Measurements from ENCODE around the gene PIK3CB.
"Not testable (repeated sequence)": the region's sequence is repeated elsewhere in the genome, so short reads cannot be mapped to it uniquely, and the experiment has no call there.

Gene PIK3CB

GRCh38 chr3:138800248-138800647 lies 34.5 kb downstream of the PIK3CB start:
- Histone ChIP-seq H3K27me3 (ENCODE audit: low read depth, low read length) (no peaks in the 10 kb centered on the region), H3K27ac (ENCODE audit: low read length) (no peak overlapping the region), H3K4me1 (ENCODE audit: control insufficient read depth in 1 of 2, insufficient read depth in 2 of 2, low read length in 2 of 2) (no peaks in the 10 kb centered on the region), H3K9me3 (ENCODE audit: control insufficient read depth in 1 of 2, low read length in 2 of 2) (no peaks in the 10 kb centered on the region), H3K36me3 (ENCODE audit: control insufficient read depth in 1 of 2, insufficient read depth in 2 of 2, low read length in 2 of 2) (no peaks in the 10 kb centered on the region), H3K4me3 (ENCODE audit: low read depth in 1 of 2, low read length in 2 of 2) (no peak overlapping the region)

DNA sequence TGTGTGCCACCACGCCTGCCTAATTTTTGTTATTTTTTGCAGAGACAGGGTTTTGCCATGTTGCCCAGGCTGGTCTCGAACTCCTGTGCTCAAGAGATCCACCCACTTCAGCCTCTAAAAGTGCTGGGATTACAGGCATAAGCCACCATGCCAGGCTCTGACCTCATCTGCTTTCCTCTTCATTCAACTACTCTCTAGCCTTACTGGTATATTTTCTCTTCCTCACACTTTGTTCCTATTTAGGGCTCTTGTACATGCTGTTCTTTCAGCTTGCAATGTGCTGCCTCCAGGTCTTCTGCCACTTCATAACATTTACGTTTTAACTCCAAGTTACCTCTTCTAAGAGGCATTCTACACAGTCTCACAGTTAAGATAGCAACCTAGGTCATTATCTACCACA lies 34.9 kb downstream of the PIK3CB start:
- no peaks in the 10 kb centered on the region for H3K27me3 ChIP-seq (ENCODE audit: low read depth, low read length)
- H3K27ac ChIP-seq (ENCODE audit: low read length): no peak overlapping the region
- no peaks in the 10 kb centered on the region for H3K9me3 ChIP-seq (ENCODE audit: control insufficient read depth in 1 of 2, low read length in 2 of 2)
- H3K4me3 ChIP-seq (ENCODE audit: low read depth in 1 of 2, low read length in 2 of 2): no peak overlapping the region
- H3K4me1 ChIP-seq (ENCODE audit: control insufficient read depth in 1 of 2, insufficient read depth in 2 of 2, low read length in 2 of 2): no peaks in the 10 kb centered on the region
- no peaks in the 10 kb centered on the region for H3K36me3 ChIP-seq (ENCODE audit: control insufficient read depth in 1 of 2, insufficient read depth in 2 of 2, low read length in 2 of 2)

DNA sequence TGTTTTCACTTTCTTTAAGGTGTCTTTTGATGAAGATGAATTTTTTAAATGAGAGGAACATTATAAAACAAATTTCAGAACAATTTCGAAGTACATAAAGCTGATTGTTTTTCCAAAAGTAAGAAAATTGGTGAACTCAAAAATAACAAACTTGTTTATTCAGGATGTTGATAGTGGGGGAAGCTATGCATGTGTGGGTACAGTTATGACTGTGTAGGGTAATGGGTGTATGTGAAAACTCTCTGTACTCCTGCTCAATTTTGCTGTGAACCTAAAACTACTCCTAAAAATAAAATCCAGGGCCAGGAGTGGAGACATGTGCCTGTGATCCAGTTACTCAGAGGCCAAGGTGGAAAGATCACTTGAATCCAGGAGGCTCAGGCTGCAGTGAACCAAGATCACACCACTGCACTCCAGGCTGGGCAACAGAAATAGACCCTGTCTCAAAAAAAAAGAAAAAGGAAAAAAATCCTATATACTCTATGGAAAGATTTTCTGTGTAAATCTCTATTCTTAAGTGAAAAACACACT lies 37.2 kb downstream of the PIK3CB start:
- no peak overlapping the region for H3K27ac ChIP-seq (ENCODE audit: low read length)
- H3K9me3 ChIP-seq (ENCODE audit: control insufficient read depth in 1 of 2, low read length in 2 of 2): no peaks in the 10 kb centered on the region
- no peak overlapping the region for H3K4me3 ChIP-seq (ENCODE audit: low read depth in 1 of 2, low read length in 2 of 2)

GRCh38 chr3:138796761-138797160 lies 38.0 kb downstream of the PIK3CB start:
- H3K4me1 ChIP-seq (ENCODE audit: control insufficient read depth in 1 of 2, insufficient read depth in 2 of 2, low read length in 2 of 2): no peaks in the 10 kb centered on the region
- no peak overlapping the region for H3K27ac ChIP-seq (ENCODE audit: low read length)
- H3K9me3 ChIP-seq (ENCODE audit: control insufficient read depth in 1 of 2, low read length in 2 of 2): no peaks in the 10 kb centered on the region
- peaks cover 4 to 20% of the 10 kb centered on the region in 2 donors for H3K36me3 ChIP-seq (ENCODE audit: control insufficient read depth in 1 of 2, insufficient read depth in 2 of 2, low read length in 2 of 2)
- no peak overlapping the region for H3K4me3 ChIP-seq (ENCODE audit: low read depth in 1 of 2, low read length in 2 of 2)
- H3K27me3 ChIP-seq (ENCODE audit: low read depth, low read length): no peaks in the 10 kb centered on the region

More for the DNA sequence above, 37.2 kb downstream of the PIK3CB start:
- Histone ChIP-seq H3K27me3 (ENCODE audit: low read depth, low read length) (no peaks in the 10 kb centered on the region), H3K4me1 (ENCODE audit: control insufficient read depth in 1 of 2, insufficient read depth in 2 of 2, low read length in 2 of 2) (no peaks in the 10 kb centered on the region), H3K36me3 (ENCODE audit: control insufficient read depth in 1 of 2, insufficient read depth in 2 of 2, low read length in 2 of 2) (peaks cover 4 to 16% of the 10 kb centered on the region in 2 donors)

GRCh38 chr3:138786788-138787271 lies 47.9 kb downstream of the PIK3CB start:
- Histone ChIP-seq H3K27ac (ENCODE audit: low read length) (peak overlapping the region; percentile 30), H3K4me1 (ENCODE audit: control insufficient read depth in 1 of 2, insufficient read depth in 2 of 2, low read length in 2 of 2) (no peaks in the 10 kb centered on the region), H3K27me3 (ENCODE audit: low read depth, low read length) (no peaks in the 10 kb centered on the region), H3K36me3 (ENCODE audit: control insufficient read depth in 1 of 2, insufficient read depth in 2 of 2, low read length in 2 of 2) (no peaks in the 10 kb centered on the region), H3K4me3 (ENCODE audit: low read depth in 1 of 2, low read length in 2 of 2) (no peak overlapping the region), H3K9me3 (ENCODE audit: control insufficient read depth in 1 of 2, low read length in 2 of 2) (no peaks in the 10 kb centered on the region)

GRCh38 chr3:138785951-138786350 lies 48.8 kb downstream of the PIK3CB start:
- Histone ChIP-seq H3K27ac (ENCODE audit: low read length) (no peak overlapping the region), H3K4me1 (ENCODE audit: control insufficient read depth in 1 of 2, insufficient read depth in 2 of 2, low read length in 2 of 2) (no peaks in the 10 kb centered on the region), H3K9me3 (ENCODE audit: control insufficient read depth in 1 of 2, low read length in 2 of 2) (no peaks in the 10 kb centered on the region), H3K4me3 (ENCODE audit: low read depth in 1 of 2, low read length in 2 of 2) (no peak overlapping the region), H3K36me3 (ENCODE audit: control insufficient read depth in 1 of 2, insufficient read depth in 2 of 2, low read length in 2 of 2) (no peaks in the 10 kb centered on the region), H3K27me3 (ENCODE audit: low read depth, low read length) (no peaks in the 10 kb centered on the region)

- not testable (repeated sequence) for H3K36me3 ChIP-seq (ENCODE audit: control insufficient read depth in 1 of 2, insufficient read depth in 2 of 2, low read length in 2 of 2); H3K4me1 ChIP-seq (ENCODE audit: control insufficient read depth in 1 of 2, insufficient read depth in 2 of 2, low read length in 2 of 2); H3K27me3 ChIP-seq (ENCODE audit: low read depth, low read length); H3K9me3 ChIP-seq (ENCODE audit: control insufficient read depth in 1 of 2, low read length in 2 of 2); H3K27ac ChIP-seq (ENCODE audit: low read length); H3K4me3 ChIP-seq (ENCODE audit: low read depth in 1 of 2, low read length in 2 of 2)
Measured at GRCh38 chr3:138785362-138785857, 49.3 kb downstream of the PIK3CB start.

DNA sequence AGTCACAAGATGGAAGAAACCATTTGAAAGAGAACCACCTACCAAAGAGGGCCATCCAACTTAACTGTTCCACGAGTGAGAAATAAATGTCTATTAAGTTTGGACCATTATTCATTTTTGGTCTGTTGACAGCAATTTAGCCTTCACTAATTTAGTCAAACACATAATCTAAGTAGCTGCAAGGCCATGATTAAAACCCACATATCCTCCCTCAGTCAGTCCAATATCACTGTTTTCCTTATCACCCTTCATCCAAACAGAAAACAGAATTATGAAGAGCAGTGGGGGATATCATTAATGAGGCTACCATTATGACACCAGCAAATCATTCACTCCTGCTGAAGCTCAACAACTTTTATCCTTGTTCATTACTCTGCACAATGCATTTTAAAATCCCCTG lies 52.0 kb downstream of the PIK3CB start:
- Histone ChIP-seq H3K4me1 (ENCODE audit: control insufficient read depth in 1 of 2, insufficient read depth in 2 of 2, low read length in 2 of 2) (no peaks in the 10 kb centered on the region), H3K27ac (ENCODE audit: low read length) (no peak overlapping the region), H3K4me3 (ENCODE audit: low read depth in 1 of 2, low read length in 2 of 2) (no peak overlapping the region), H3K27me3 (ENCODE audit: low read depth, low read length) (no peaks in the 10 kb centered on the region), H3K9me3 (ENCODE audit: control insufficient read depth in 1 of 2, low read length in 2 of 2) (no peaks in the 10 kb centered on the region), H3K36me3 (ENCODE audit: control insufficient read depth in 1 of 2, insufficient read depth in 2 of 2, low read length in 2 of 2) (no peaks in the 10 kb centered on the region)

DNA sequence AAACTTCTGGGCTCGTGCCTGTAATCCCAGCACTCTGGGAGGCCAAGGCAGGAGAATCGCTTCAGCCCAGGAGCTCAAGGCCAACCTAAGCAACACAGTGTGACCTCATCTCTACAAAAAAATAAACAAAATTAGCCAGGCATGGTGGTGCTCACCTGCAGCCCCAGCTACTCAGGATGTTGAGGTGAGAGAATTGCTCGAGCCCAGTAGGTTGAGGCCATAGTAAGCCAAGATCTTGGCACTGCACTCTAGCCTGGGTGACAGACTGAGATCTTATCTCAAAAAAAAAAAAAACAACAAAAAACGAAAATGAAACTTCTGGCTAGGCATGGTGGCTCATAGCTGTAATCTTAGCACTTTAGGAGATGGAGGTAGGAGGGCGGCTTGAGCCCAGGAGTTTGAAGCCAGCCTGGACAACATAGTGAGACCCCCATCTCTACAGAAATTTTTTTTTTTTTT lies 53.7 kb downstream of the PIK3CB start:
- H3K4me3 ChIP-seq (ENCODE audit: low read depth in 1 of 2, low read length in 2 of 2): no peak overlapping the region
- H3K27me3 ChIP-seq (ENCODE audit: low read depth, low read length): no peaks in the 10 kb centered on the region
- H3K9me3 ChIP-seq (ENCODE audit: control insufficient read depth in 1 of 2, low read length in 2 of 2): no peaks in the 10 kb centered on the region
- H3K36me3 ChIP-seq (ENCODE audit: control insufficient read depth in 1 of 2, insufficient read depth in 2 of 2, low read length in 2 of 2): no peaks in the 10 kb centered on the region
- H3K27ac ChIP-seq (ENCODE audit: low read length): no peak overlapping the region
- peaks cover 0 to 3% of the 10 kb centered on the region in 2 donors for H3K4me1 ChIP-seq (ENCODE audit: control insufficient read depth in 1 of 2, insufficient read depth in 2 of 2, low read length in 2 of 2)

- Histone ChIP-seq H3K4me3 (ENCODE audit: low read depth in 1 of 2, low read length in 2 of 2) (no peak overlapping the region), H3K36me3 (ENCODE audit: control insufficient read depth in 1 of 2, insufficient read depth in 2 of 2, low read length in 2 of 2) (no peaks in the 10 kb centered on the region), H3K27ac (ENCODE audit: low read length) (no peak overlapping the region), H3K4me1 (ENCODE audit: control insufficient read depth in 1 of 2, insufficient read depth in 2 of 2, low read length in 2 of 2) (peaks cover 0 to 20% of the 10 kb centered on the region in 2 donors), H3K27me3 (ENCODE audit: low read depth, low read length) (no peaks in the 10 kb centered on the region), H3K9me3 (ENCODE audit: control insufficient read depth in 1 of 2, low read length in 2 of 2) (no peaks in the 10 kb centered on the region)
Measured at GRCh38 chr3:138778643-138779042, 56.1 kb downstream of the PIK3CB start.

DNA sequence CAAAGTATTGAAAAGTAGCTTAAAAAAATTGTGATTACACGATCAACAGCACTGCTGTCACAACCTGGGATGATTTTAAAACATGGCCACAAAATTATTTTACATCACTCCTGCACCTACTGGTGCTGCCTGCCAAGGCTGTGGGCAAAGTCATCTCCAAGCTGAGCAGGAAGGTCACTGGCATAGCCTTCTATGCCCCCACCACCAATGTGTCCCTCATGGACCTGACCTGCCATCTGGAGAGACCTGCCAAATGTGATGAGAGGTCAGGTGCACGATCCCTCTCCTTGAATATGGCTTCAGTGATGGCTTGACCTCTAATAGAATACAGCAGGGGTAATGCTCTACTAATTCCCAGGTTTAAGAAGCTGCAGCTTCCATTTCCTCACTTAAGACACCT lies 57.8 kb downstream of the PIK3CB start:
- Histone ChIP-seq H3K27me3 (ENCODE audit: low read depth, low read length) (no peaks in the 10 kb centered on the region), H3K4me1 (ENCODE audit: control insufficient read depth in 1 of 2, insufficient read depth in 2 of 2, low read length in 2 of 2) (peaks cover 0 to 20% of the 10 kb centered on the region in 2 donors), H3K9me3 (ENCODE audit: control insufficient read depth in 1 of 2, low read length in 2 of 2) (no peaks in the 10 kb centered on the region), H3K27ac (ENCODE audit: low read length) (no peak overlapping the region), H3K36me3 (ENCODE audit: control insufficient read depth in 1 of 2, insufficient read depth in 2 of 2, low read length in 2 of 2) (no peaks in the 10 kb centered on the region), H3K4me3 (ENCODE audit: low read depth in 1 of 2, low read length in 2 of 2) (no peak overlapping the region)

DNA sequence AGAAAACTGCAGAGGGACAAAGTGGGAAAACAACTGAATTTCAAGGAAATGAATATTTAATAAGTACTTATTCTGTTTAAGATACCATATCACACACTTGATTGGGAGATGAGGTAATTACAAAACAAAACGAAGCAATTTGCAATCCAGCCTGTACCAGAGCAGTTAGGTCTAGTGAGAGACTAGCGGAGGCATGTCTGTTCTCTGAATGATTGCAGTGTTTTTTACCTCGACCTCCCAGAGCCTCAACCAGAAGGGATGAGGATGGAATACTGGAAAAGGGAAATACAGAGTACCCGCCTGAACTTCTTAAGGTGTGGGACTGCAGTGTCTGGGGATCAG lies 59.5 kb downstream of the PIK3CB start:
- H3K4me1 ChIP-seq (ENCODE audit: control insufficient read depth in 1 of 2, insufficient read depth in 2 of 2, low read length in 2 of 2): peaks cover 0 to 20% of the 10 kb centered on the region in 2 donors
- peak overlapping the region; percentile 11 for H3K27ac ChIP-seq (ENCODE audit: low read length)
- no peaks in the 10 kb centered on the region for H3K27me3 ChIP-seq (ENCODE audit: low read depth, low read length)
- H3K9me3 ChIP-seq (ENCODE audit: control insufficient read depth in 1 of 2, low read length in 2 of 2): no peaks in the 10 kb centered on the region
- H3K4me3 ChIP-seq (ENCODE audit: low read depth in 1 of 2, low read length in 2 of 2): no peak overlapping the region
- no peaks in the 10 kb centered on the region for H3K36me3 ChIP-seq (ENCODE audit: control insufficient read depth in 1 of 2, insufficient read depth in 2 of 2, low read length in 2 of 2)
